ENCODE measurements around the gene CD4. TPM values are rescaled to one million over a fixed set of nuclear protein-coding genes. Genes with fewer than 3 reads are reported as not detected.

The CD4 gene
- total RNA-seq, 1 experiment from 2014 or later: not detected

DNA sequence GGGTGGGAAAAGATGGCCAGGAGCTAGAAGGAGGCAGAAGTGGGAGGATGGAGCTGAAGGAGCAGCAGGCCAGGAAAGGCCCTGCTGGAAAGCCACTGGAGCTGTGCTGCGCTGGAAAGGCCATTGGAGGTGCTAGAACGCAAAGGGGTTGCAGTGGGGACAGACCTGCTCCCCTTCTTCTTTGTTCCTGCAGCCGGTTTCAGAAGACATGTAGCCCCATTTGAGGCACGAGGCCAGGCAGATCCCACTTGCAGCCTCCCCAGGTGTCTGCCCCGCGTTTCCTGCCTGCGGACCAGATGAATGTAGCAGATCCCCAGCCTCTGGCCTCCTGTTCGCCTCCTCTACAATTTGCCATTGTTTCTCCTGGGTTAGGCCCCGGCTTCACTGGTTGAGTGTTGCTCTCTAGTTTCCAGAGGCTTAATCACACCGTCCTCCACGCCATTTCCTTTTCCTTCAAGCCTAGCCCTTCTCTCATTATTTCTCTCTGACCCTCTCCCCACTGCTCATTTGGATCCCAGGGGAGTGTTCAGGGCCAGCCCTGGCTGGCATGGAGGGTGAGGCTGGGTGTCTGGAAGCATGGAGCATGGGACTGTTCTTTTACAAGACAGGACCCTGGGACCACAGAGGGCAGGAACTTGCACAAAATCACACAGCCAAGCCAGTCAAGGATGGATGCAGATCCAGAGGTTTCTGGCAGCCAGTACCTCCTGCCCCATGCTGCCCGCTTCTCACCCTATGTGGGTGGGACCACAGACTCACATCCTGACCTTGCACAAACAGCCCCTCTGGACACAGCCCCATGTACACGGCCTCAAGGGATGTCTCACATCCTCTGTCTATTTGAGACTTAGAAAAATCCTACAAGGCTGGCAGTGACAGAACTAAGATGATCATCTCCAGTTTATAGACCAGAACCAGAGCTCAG lies 30.0 kb downstream of the CD4 start:
- Mint-ChIP-seq H3K36me3 (ENCODE audit: insufficient read depth, unreplicated experiment) (no peaks in the 10 kb centered on the region), H3K9me3 (ENCODE audit: unreplicated experiment) (no peaks in the 10 kb centered on the region), H3K27ac (ENCODE audit: unreplicated experiment) (no peak overlapping the region), H3K4me3 (ENCODE audit: unreplicated experiment) (no peak overlapping the region), H3K4me1 (ENCODE audit: low read depth, unreplicated experiment) (no peaks in the 10 kb centered on the region), H3K27me3 (ENCODE audit: insufficient read depth, unreplicated experiment) (peaks cover 8% of the 10 kb centered on the region)
- CTCF ChIA-PET: interaction anchor here (0.6 kb wide), 1 partner anchor 95 kb away, joined by 3 read pairs; no protein-coding TSS in a partner anchor
- peaks cover 9% of the 10 kb centered on the region for H3K4me1 ChIP-seq
- no peaks in the 10 kb centered on the region for H3K9me3 ChIP-seq
- H3K4me3 ChIP-seq (ENCODE audit: low read depth, low read length): no peak overlapping the region
- no peaks in the 10 kb centered on the region for H3K36me3 ChIP-seq (ENCODE audit: control insufficient read depth, insufficient read depth, low read length)
- H3K27me3 ChIP-seq (replicated peaks; ENCODE audit: control insufficient read depth, insufficient read depth, low read length): no peaks in the 10 kb centered on the region
- POLR2A ChIA-PET: no interaction called here
- TF ChIP-seq, protein P1, sequence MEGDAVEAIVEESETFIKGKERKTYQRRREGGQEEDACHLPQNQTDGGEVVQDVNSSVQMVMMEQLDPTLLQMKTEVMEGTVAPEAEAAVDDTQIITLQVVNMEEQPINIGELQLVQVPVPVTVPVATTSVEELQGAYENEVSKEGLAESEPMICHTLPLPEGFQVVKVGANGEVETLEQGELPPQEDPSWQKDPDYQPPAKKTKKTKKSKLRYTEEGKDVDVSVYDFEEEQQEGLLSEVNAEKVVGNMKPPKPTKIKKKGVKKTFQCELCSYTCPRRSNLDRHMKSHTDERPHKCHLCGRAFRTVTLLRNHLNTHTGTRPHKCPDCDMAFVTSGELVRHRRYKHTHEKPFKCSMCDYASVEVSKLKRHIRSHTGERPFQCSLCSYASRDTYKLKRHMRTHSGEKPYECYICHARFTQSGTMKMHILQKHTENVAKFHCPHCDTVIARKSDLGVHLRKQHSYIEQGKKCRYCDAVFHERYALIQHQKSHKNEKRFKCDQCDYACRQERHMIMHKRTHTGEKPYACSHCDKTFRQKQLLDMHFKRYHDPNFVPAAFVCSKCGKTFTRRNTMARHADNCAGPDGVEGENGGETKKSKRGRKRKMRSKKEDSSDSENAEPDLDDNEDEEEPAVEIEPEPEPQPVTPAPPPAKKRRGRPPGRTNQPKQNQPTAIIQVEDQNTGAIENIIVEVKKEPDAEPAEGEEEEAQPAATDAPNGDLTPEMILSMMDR (IDR thresholded peaks at IDR 0.05; ENCODE audit: insufficient read depth in 1 of 2, low read depth in 1 of 2, low read length in 1 of 2, severe bottlenecking in 1 of 2, unreplicated experiment in 1 of 2): no peak
- intact Hi-C loops (cut with micrococcal nuclease; ENCODE audit: unreplicated experiment): no loop called here
- DNase-seq: no peak
- BruUV-seq (replicated peaks): no TSS peak

DNA sequence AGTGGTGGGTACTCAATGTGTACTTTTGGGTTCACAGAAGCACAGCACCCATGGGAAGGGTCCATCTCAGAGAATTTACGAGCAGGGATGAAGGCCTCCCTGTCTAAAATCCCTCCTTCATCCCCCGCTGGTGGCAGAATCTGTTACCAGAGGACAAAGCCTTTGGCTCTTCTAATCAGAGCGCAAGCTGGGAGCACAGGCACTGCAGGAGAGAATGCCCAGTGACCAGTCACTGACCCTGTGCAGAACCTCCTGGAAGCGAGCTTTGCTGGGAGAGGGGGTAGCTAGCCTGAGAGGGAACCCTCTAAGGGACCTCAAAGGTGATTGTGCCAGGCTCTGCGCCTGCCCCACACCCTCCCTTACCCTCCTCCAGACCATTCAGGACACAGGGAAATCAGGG lies 30.8 kb downstream of the CD4 start:
- Histone ChIP-seq H3K36me3 (ENCODE audit: control insufficient read depth, insufficient read depth, low read length) (no peaks in the 10 kb centered on the region), H3K4me3 (ENCODE audit: low read depth, low read length) (no peak overlapping the region), H3K27me3 (replicated peaks; ENCODE audit: control insufficient read depth, insufficient read depth, low read length) (no peaks in the 10 kb centered on the region), H3K4me1 (peaks cover 9% of the 10 kb centered on the region), H3K9me3 (no peaks in the 10 kb centered on the region)
- DNase-seq: no peak
- TF ChIP-seq, protein P1 (IDR thresholded peaks at IDR 0.05; ENCODE audit: insufficient read depth in 1 of 2, low read depth in 1 of 2, low read length in 1 of 2, severe bottlenecking in 1 of 2, unreplicated experiment in 1 of 2): no peak
- Mint-ChIP-seq H3K4me1 (ENCODE audit: low read depth, unreplicated experiment) (no peaks in the 10 kb centered on the region), H3K27me3 (ENCODE audit: insufficient read depth, unreplicated experiment) (peaks cover 14% of the 10 kb centered on the region), H3K9me3 (ENCODE audit: unreplicated experiment) (no peaks in the 10 kb centered on the region), H3K36me3 (ENCODE audit: insufficient read depth, unreplicated experiment) (no peaks in the 10 kb centered on the region), H3K4me3 (ENCODE audit: unreplicated experiment) (no peak overlapping the region), H3K27ac (ENCODE audit: unreplicated experiment) (no peak overlapping the region)
- intact Hi-C loops (cut with micrococcal nuclease; ENCODE audit: unreplicated experiment): no loop called here
- ChIA-PET CTCF (interaction anchor here (0.6 to 0.8 kb wide), 2 partner anchors 66 to 263 kb away, joined by 3 to 4 read pairs; no protein-coding TSS in a partner anchor), POLR2A (no interaction called here)
- no TSS peak for BruUV-seq (replicated peaks)

DNA sequence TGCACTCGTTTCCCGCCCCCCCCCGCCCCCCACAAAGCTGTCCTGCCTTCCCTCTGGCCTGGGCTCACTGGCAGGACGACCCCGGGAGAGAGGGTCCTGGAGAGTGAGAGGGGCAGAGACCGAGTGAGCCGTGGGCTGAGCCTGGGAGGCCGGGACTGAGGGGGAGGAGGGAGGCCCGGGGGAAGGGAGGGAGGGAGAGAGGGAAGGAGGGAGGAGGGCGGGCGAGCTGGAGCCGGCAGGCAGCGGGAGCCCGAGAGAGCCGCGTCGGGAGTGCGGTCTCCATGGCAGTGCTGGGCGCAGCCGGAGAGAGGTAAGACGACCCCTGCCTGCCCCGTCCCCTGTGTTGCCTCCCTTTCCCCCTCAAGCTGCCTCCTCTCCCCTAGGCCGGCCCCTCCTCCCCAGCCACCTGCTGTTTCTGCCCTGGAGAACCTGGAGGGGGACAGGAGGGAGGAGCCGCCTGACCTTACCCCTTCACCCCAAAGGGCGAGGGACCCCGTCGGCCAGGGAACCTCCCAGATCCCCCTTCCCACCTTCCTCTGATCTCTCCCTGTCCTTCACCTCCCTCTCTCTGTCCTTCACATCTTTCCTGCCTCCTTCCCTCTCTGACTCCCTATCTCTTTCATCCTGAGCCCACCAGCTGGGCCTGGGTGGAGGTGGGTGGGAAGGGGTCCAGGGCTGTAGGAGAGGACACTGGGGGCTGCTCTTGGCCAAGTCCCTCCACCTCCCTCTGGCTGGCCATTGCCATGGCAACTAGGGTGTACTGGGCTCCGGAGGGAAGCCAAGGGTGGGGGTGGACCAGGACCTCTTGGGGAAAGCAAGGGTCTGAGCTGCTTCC lies 32.5 kb downstream of the CD4 start, which contains the start of gene GPR162:
TSS of gene GPR162 (plus strand) at position 231 of the 835 bp plus-strand sequence. CDS start 2,078 bp downstream, outside the sequence.
- Mint-ChIP-seq H3K4me3 (ENCODE audit: unreplicated experiment) (peak within 1 kb of the TSS; percentile 66), H3K4me1 (ENCODE audit: low read depth, unreplicated experiment) (no peaks in the 10 kb centered on the region), H3K9me3 (ENCODE audit: unreplicated experiment) (no peaks in the 10 kb centered on the region), H3K27me3 (ENCODE audit: insufficient read depth, unreplicated experiment) (peaks cover 19% of the 10 kb centered on the region), H3K27ac (ENCODE audit: unreplicated experiment) (no peak within 1 kb of the TSS), H3K36me3 (ENCODE audit: insufficient read depth, unreplicated experiment) (no peaks in the 10 kb centered on the region)
- ChIA-PET POLR2A (interaction anchor here (0.5 to 1.4 kb wide), 4 partner anchors 29 to 70 kb away, joined by 3 to 4 read pairs (median 3); partner anchors contain the start of genes CDCA3 and PTMS), CTCF (interaction anchor here (0.5 to 2.4 kb wide), 6 partner anchors 13 to 219 kb away, joined by 3 to 9 read pairs (median 6); partner anchors contain the start of genes MLF2 and PTMS)
- peaks cover 9% of the 10 kb centered on the region for H3K4me1 ChIP-seq
- intact Hi-C loops (cut with micrococcal nuclease; ENCODE audit: unreplicated experiment): no loop called here
- no peaks in the 10 kb centered on the region for H3K9me3 ChIP-seq
- DNase-seq: no peak
- BruUV-seq (replicated peaks): no TSS peak
- H3K27me3 ChIP-seq (replicated peaks; ENCODE audit: control insufficient read depth, insufficient read depth, low read length): no peaks in the 10 kb centered on the region
- TF ChIP-seq, protein P1 (IDR thresholded peaks at IDR 0.05; ENCODE audit: insufficient read depth in 1 of 2, low read depth in 1 of 2, low read length in 1 of 2, severe bottlenecking in 1 of 2, unreplicated experiment in 1 of 2): no peak
- H3K4me3 ChIP-seq (ENCODE audit: low read depth, low read length): peak within 1 kb of the TSS; percentile 33
- no peaks in the 10 kb centered on the region for H3K36me3 ChIP-seq (ENCODE audit: control insufficient read depth, insufficient read depth, low read length)
